Esophagus squamous epithelium (tissue), 4 donors: Measurements from ENCODE around the gene SYTL1.

Source experiments
- POLR2A ChIP-seq, 4 donors: fragments of 450-650 bp; IDR thresholded peaks; one replicate each; pipeline ENCODE4 v1.6.1; 2017; ENCODE audit warnings: antibody characterized with exemption in 4 of 4, mild to moderate bottlenecking in 4 of 4, moderate library complexity in 3 of 4
- TF ChIP-seq, protein P1 (sequence below), 6 experiments: fragments of 450-650 bp in 4 of 6; fragments of 200-600 bp in 2 of 6; sonication (generic) in 2 of 6; IDR thresholded peaks; one replicate each; pipeline ENCODE4 v1.5.1; 2016 to 2019; ENCODE audit warnings: antibody characterized with exemption in 6 of 6, mild to moderate bottlenecking in 4 of 6, moderate library complexity in 4 of 6

DNA sequence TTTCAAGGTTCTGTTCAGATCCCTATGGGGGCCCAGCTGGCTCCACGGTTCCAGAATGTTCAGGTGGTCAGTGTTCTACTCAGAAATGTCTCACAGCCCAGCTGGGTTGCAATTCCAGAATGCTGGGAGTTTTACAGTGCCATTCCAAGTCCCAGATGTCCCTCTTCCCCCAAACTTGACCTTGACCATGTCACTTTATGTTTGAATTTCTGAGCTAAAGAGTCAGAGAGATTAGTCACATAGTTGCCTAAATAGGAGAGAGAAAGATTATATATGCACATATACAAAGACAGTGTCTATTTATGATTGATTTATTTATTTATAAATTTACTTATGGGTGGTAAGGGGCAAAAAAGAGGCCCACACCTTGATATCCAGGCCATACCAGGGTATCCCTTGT, 53.1 kb downstream of the SYTL1 start:
- TF ChIP-seq POLR2A (IDR thresholded peaks at IDR 0.05): no peak
- TF ChIP-seq, protein P1, sequence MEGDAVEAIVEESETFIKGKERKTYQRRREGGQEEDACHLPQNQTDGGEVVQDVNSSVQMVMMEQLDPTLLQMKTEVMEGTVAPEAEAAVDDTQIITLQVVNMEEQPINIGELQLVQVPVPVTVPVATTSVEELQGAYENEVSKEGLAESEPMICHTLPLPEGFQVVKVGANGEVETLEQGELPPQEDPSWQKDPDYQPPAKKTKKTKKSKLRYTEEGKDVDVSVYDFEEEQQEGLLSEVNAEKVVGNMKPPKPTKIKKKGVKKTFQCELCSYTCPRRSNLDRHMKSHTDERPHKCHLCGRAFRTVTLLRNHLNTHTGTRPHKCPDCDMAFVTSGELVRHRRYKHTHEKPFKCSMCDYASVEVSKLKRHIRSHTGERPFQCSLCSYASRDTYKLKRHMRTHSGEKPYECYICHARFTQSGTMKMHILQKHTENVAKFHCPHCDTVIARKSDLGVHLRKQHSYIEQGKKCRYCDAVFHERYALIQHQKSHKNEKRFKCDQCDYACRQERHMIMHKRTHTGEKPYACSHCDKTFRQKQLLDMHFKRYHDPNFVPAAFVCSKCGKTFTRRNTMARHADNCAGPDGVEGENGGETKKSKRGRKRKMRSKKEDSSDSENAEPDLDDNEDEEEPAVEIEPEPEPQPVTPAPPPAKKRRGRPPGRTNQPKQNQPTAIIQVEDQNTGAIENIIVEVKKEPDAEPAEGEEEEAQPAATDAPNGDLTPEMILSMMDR (IDR thresholded peaks at IDR 0.05): no peak
